GM19043 (cell line): Measurements from ENCODE around the gene CHST9.
"Not testable (repeated sequence)": the region's sequence is repeated elsewhere in the genome, so short reads cannot be mapped to it uniquely, and the experiment has no call there.

ENCODE experiments used
- ATAC-seq: cut with Tn5 transposase; IDR thresholded peaks from one replicate; pipeline ENCODE4 v1.9.1; 2021; ENCODE audit warnings: low read depth; ENCODE audit not compliant: unreplicated experiment

CHST9 gene

GRCh38 chr18:27109451-27109850 lies 75.7 kb downstream of the CHST9 start:
- no peak for ATAC-seq

- no peak for ATAC-seq
Measured at GRCh38 chr18:27108842-27109241, 76.3 kb downstream of the CHST9 start.

- no peak for ATAC-seq
Measured at GRCh38 chr18:27104743-27105142, 80.4 kb downstream of the CHST9 start.

GRCh38 chr18:27094621-27095020 lies 90.5 kb downstream of the CHST9 start:
- ATAC-seq, result no peak

GRCh38 chr18:27093290-27093689 lies 91.8 kb downstream of the CHST9 start:
- not testable (repeated sequence) for ATAC-seq

- ATAC-seq, result no peak
Measured at GRCh38 chr18:27081701-27082100, 103.4 kb downstream of the CHST9 start.

GRCh38 chr18:27075828-27076227 lies 109.3 kb downstream of the CHST9 start:
- ATAC-seq, result no peak

- ATAC-seq, result peak; percentile 86
Measured at GRCh38 chr18:27073404-27073830, 111.7 kb downstream of the CHST9 start.

- ATAC-seq, result no peak
Measured at GRCh38 chr18:27064673-27065072, 120.4 kb downstream of the CHST9 start.

GRCh38 chr18:27062802-27063201 lies 122.3 kb downstream of the CHST9 start:
- no peak for ATAC-seq

- no peak for ATAC-seq
Measured at GRCh38 chr18:27061488-27062095, 123.5 kb downstream of the CHST9 start.

- ATAC-seq, result no peak
Measured at GRCh38 chr18:27057519-27058234, 127.4 kb downstream of the CHST9 start.

GRCh38 chr18:27054926-27055325 lies 130.2 kb downstream of the CHST9 start:
- no peak for ATAC-seq

- ATAC-seq, result no peak
Measured at GRCh38 chr18:27049969-27050368, 135.1 kb downstream of the CHST9 start.

GRCh38 chr18:27045342-27045741 lies 139.8 kb downstream of the CHST9 start:
- no peak for ATAC-seq

GRCh38 chr18:27042177-27042576 lies 142.9 kb downstream of the CHST9 start:
- ATAC-seq, result no peak

- ATAC-seq, result no peak
Measured at GRCh38 chr18:27040796-27041195, 144.3 kb downstream of the CHST9 start.

GRCh38 chr18:27033722-27034121 lies 151.4 kb downstream of the CHST9 start:
- ATAC-seq, result no peak

- ATAC-seq, result no peak
Measured at GRCh38 chr18:27030421-27030820, 154.7 kb downstream of the CHST9 start.

- no peak for ATAC-seq
Measured at GRCh38 chr18:27022477-27022876, 162.6 kb downstream of the CHST9 start.

- ATAC-seq, result no peak
Measured at GRCh38 chr18:27017901-27018500, 167.1 kb downstream of the CHST9 start.

- no peak for ATAC-seq
Measured at GRCh38 chr18:27014841-27015240, 170.3 kb downstream of the CHST9 start.
